ENCODE results near the gene GPR132. TPM values are rescaled to one million over a fixed set of nuclear protein-coding genes. Genes with fewer than 3 reads are reported as not detected.
"Not testable (repeated sequence)": the region's sequence is repeated elsewhere in the genome, so short reads cannot be mapped to it uniquely, and the experiment has no call there.

GPR132 gene, protein sequence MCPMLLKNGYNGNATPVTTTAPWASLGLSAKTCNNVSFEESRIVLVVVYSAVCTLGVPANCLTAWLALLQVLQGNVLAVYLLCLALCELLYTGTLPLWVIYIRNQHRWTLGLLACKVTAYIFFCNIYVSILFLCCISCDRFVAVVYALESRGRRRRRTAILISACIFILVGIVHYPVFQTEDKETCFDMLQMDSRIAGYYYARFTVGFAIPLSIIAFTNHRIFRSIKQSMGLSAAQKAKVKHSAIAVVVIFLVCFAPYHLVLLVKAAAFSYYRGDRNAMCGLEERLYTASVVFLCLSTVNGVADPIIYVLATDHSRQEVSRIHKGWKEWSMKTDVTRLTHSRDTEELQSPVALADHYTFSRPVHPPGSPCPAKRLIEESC
- polyA plus RNA-seq (ENCODE audit: insufficient read length) = 0.33 TPM
- long read RNA-seq, donor 1 = 0 reads
- long read RNA-seq, donor 2 = 0 reads
- long read RNA-seq, donor 3 = 0 reads
- long read RNA-seq, donor 4 = 0 reads
- long read RNA-seq, donor 5 = 0 reads
- long read RNA-seq, donor 6 = 0 reads
- long read RNA-seq, donor 7 = 0 reads
- long read RNA-seq, donor 8 = 0 reads

DNA sequence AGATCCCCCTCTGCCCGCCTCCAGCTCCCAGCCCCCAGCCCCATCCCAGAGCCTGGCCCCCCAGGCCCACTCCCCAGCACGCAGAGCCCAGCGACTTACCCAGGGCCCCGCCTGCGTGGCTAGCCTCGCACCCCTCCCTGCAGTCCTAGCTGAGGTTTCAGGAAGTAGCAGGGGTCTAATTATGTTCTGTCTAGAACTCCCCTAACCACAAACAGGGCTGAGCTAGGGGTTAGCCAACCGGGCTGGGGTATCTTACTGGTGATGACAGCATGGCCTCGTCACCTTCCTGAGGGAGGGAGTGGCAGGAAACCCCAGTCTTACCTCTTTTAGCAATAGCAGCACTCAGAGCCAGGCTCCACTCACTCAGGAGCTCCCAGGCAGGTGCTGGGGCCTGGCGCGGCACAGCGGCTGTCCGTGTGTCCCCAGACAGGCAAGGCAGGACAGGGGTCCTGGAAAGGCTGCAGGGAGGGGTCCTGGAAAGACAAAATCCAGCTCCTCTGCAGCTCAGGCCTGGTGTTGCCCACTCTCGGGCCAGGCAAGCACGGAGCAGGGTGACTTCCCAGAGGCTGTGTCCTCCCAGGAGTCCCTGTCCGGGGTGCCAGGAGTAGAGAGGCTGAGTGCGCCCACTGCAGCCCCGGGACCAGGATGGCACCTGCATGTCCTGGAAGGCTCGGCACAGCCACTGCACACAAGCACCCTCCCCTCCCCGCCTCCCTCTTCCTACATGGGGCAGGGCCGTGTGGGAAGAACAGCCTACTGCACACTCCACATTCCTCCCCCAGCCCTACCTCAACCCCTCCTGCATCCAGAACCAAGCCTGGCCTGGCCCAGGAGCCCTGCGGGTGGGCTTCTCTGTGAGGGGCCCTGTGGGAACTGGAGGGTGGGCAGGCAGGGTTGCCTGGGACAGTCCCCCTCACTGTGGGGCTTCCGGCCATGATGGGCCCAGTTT is at the start of gene GPR132:
Gene GPR132, minus strand, starts transcription at position 151 of the 949 bp plus-strand sequence. CDS start 10,010 bp downstream, outside the sequence.
- DNase-seq = no peak

DNA sequence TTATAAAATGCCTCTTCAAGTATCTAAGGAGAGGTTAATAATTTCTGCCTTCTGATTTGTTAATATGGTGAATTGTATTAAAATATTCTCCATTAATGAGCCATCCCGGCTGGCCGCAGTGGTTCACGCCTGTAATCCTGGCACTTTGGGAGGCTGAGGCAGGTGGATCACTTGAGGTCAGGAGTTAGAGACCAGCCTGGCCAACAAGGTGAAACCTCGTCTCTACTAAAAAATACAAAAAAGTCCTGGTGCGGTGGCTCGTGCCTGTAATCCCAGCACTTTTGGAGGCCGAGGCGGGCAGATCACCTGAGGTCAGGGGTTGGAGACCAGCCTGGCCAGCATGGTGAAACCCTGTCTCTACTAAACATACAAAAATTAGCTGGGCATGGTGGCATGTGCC is 44.0 kb upstream of the GPR132 start:
- DNase-seq = not testable (repeated sequence)

DNA sequence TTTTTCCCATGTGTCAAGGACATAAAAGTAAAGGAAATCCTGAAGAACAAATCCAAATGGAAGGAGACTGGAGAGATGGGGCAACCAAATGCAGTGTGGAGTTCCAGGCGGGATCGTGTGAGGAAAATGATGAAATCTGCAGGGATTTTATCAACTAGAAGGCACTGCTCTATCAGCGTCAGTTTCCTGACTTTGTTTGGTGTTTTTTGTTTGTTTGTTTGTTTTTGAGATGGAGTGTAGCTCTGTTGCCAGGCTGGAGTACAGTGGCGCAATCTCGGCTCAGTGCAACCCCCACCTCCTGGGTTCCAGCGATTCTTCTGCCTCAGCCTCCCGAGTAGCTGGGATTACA is 43.3 kb upstream of the GPR132 start:
- no peak for DNase-seq

GRCh38 chr14:105107781-105108515 is 42.7 kb upstream of the GPR132 start:
- no peak for DNase-seq

DNA sequence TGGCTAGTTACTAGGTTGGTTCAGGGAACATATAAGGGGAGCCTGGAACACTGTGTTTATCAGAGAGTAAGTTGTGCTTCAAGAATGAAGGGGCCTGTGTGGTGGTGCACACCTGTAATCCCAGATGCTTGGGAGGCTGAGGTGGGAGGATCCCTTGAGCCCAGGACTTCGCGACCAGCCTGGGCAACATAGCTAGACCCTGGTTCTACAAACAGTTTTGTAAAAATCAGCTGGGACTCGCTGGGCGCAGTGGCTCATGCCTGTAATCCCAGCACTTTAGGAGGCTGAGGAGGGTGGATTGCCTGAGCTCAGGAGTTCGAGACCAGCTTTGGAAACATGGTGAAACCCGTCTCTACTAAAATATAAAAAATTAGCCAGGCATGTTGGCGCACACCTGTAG is 42.1 kb upstream of the GPR132 start:
- no peak for DNase-seq

GRCh38 chr14:105105158-105105557 is 39.9 kb upstream of the GPR132 start:
- no peak for DNase-seq

DNA sequence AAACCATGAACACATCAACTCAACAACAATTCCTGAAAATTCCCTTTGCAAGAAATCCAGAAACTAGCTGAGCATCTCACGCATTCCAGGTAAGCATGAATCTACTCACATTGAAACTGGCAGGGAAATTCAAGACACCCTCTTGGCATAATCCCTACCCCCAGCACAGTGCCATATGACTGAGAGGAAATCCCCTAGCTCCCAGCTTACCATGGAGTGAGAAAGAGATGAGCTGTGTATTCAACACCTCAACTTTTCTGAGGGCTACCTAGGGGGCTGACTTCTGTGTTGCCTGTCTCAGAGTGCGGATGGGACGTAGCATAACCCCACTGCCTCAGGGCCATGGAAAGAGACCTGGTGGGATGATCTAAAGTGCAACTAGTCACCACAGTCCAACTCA is 37.7 kb upstream of the GPR132 start:
- no peak for DNase-seq

DNA sequence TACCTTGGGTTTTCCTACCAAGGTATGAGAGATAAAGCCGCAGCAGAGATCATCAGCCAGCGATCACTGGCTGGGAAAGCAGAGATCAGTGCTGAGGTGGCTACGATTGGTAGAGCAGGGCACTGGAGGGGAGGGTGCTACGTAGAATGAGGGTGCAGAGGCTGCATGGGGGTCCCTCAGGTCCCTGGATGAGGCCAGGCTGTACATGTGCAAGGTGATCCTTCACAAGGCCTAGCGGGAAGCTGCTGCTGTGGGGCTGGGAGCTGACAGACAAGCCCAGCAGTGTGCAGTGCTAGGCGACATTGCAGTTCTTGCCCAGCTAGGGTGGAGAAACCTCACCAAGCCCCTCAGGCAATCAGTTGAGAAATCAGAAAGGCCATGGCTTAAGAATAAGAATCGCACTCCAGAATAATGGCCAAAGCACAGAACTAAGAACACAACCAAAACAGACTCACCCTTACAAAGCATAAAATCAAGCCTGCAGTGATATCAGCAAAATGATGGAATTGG is 37.2 kb upstream of the GPR132 start:
- DNase-seq = no peak

DNA sequence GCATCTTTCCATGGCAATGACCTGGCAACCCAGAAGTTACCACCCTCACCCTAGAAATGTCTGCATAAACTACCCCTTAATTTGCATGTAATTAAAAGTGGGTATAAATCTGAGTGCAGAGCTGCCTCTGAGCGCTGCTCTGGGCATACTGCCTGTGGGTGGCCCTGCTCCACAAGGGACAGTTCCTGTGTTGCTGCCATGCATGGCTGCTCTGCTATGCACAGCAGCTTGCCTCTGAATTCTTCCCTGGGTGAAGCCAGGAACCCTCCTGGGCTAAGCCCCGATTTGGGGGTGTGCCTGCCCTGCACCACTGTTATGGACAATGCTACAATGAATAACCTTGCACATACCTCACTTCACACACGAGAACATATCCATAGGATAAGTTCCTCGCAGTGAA is 35.7 kb upstream of the GPR132 start:
- DNase-seq = no peak

DNA sequence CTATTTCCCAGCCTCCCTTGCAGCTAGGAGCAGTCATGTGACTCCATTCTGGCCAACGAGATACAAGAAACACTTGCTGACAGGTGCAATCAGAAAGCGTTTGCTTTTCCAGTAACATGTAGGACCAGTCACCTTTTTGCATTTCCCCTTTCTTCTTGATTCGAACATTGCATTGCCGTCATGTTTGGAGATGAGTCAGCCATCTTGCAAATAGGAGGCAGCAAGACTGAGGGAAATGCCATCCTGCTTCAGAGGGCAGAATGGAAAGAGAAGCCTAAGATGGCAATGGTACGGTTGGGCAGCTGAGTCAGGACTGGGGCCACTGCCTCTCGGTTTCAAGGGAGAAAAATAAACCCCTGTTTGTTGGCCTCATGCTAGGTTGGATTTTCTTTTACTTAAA is 34.5 kb upstream of the GPR132 start:
- DNase-seq = no peak

GRCh38 chr14:105098316-105098715 is 33.1 kb upstream of the GPR132 start:
- no peak for DNase-seq

- no peak for DNase-seq
Observed at GRCh38 chr14:105097794-105098127, 32.5 kb upstream of the GPR132 start.

DNA sequence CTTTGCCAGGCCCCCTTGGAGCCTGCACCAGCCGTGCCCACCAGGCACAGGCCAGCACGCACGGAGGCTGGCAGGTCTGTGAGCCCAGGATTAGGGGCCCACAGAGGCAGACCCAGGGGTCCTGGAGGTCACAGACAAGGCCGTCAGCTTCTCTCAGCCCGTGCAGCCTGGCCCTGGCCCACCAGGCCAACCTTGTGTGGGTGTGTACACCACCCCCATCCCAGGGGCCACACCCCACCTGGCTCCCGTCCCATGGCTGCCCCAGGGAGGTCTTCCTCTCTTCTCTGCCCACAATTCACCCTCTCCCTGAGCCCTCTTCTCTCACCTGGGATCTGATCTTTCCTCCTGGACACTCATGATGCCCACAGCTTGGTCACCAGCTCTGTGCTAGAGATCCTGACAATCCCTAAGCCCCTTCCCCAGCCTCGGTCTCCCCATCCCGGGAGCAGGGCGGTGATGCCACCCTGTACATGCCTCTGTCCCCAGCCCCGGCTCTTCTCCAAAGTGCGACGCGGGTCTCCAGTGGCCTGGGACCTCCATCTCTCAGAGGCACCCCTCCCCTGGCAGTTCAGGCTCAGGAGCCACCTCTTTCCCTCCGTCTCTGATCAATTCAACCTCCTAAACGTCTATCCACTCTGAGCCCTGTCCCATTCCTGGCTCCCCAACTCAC is 31.1 kb upstream of the GPR132 start:
- DNase-seq = no peak

GRCh38 chr14:105095236-105095805 is 30.1 kb upstream of the GPR132 start:
- no peak for DNase-seq

- no peak for DNase-seq
Observed at GRCh38 chr14:105094193-105094907, 29.1 kb upstream of the GPR132 start.

DNA sequence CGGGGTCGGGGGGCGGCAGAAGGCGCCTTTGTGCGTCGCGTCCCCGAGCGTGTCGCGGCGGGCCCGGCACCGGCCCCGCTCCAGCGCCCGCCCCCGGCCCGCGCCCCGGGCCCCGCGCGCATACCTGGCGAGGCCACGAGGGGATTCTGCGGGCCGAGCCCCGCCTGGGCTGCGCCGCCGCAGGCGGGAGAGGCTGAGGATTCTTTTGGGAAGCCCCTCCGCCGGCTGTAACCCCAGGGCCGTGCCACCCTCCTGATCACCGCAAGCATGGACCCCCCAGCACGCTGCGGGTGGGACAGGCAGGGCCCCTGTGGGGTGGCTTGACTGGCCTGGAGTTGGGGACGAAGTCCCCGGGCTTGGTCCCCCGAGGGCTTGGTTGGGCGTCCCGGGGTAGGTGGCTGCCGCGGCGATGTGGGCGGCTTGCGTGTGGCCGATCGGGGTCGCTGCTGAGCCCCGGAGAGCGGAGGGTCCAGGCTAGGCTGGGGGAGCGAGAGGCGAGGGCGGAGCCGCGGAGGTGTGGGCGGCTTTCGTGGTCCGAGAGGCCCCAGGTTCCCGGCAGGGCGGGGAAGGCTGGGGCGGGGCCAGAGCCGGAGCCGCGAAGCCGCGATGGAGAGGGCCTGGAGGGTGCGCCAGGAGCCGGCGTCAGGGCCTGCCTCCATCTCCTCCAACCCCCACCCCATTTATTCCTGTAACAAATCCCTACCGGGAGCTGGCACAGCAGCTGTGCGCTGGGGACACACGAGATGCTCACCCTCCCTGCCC is 28.4 kb upstream of the GPR132 start:
- DNase-seq = peak; percentile 83

DNA sequence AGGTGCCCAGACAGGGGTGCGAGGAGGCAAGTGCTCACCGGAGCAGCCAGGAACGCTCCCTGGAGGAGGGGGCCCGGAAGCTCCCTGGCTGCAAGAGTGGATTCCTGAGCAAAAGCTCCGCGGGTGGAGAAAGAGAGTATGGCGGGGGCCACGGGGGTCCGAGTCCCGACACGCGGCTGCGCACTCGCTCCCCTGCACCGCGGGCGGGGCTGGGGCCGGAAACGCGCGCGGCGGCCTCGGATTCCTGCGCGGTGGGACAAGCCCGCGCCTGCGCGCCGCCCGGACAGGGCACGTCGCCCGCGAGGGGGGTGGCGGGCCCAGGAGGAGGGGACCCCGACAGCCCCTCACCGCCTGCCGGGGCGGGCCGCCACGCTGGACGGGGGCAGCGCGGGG is 27.8 kb upstream of the GPR132 start:
- DNase-seq = peak; percentile 66

GRCh38 chr14:105092171-105093037 is 27.2 kb upstream of the GPR132 start:
- peak; percentile 17 for DNase-seq

Measured in left kidney (tissue), 8 donors.